ENCODE data around the gene TPSG1. TPM values are rescaled to one million over a fixed set of nuclear protein-coding genes. Genes with fewer than 3 reads are reported as not detected.

TPSG1 gene
- total and polyA plus RNA-seq, 10 of the 15 experiments (the other 5 are each of a cell fraction or from before 2014, with no cell fraction given): not detected

DNA sequence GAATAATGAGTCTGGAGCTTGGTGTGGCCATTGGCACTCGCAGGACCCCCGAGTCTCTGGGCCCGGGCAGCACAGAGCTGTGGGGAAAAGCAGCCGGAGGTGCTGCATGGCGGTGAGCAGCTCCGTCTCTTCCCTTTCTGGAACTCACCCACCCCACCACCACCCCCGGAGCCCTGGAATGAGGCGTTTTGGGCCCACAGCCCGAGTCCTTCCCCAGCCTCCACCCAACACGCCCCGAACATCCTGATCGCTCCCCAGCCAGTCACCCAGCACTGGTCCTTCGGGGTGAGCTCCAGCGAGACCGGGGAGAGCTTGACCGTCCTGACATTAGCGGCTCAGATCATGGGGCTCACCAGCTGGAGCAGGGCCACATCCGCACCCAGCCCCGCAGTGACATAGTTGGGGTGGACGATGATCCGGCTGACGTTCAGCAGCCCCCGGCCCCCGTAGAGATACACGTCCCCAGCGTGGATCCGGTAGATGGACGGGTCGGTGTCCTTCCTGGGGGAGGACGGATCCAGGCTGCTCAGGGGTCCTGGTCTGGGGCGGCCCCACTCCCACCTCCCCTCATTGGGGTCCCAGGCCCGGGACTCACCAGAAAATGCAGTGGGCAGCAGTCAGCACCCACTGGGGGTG lies 37.3 kb upstream of the TPSG1 start (continued):
- TF ChIP-seq, protein P1, sequence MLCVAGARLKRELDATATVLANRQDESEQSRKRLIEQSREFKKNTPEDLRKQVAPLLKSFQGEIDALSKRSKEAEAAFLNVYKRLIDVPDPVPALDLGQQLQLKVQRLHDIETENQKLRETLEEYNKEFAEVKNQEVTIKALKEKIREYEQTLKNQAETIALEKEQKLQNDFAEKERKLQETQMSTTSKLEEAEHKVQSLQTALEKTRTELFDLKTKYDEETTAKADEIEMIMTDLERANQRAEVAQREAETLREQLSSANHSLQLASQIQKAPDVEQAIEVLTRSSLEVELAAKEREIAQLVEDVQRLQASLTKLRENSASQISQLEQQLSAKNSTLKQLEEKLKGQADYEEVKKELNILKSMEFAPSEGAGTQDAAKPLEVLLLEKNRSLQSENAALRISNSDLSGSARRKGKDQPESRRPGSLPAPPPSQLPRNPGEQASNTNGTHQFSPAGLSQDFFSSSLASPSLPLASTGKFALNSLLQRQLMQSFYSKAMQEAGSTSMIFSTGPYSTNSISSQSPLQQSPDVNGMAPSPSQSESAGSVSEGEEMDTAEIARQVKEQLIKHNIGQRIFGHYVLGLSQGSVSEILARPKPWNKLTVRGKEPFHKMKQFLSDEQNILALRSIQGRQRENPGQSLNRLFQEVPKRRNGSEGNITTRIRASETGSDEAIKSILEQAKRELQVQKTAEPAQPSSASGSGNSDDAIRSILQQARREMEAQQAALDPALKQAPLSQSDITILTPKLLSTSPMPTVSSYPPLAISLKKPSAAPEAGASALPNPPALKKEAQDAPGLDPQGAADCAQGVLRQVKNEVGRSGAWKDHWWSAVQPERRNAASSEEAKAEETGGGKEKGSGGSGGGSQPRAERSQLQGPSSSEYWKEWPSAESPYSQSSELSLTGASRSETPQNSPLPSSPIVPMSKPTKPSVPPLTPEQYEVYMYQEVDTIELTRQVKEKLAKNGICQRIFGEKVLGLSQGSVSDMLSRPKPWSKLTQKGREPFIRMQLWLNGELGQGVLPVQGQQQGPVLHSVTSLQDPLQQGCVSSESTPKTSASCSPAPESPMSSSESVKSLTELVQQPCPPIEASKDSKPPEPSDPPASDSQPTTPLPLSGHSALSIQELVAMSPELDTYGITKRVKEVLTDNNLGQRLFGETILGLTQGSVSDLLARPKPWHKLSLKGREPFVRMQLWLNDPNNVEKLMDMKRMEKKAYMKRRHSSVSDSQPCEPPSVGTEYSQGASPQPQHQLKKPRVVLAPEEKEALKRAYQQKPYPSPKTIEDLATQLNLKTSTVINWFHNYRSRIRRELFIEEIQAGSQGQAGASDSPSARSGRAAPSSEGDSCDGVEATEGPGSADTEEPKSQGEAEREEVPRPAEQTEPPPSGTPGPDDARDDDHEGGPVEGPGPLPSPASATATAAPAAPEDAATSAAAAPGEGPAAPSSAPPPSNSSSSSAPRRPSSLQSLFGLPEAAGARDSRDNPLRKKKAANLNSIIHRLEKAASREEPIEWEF (IDR thresholded peaks at IDR 0.05; ENCODE audit: insufficient replicate concordance, low read depth, low read length): no peak
- TF ChIP-seq CEBPB (IDR thresholded peaks at IDR 0.05; ENCODE audit: borderline replicate concordance in 1 of 2, low read depth in 2 of 2, low read length in 2 of 2) (no peak), TCF12 (IDR thresholded peaks at IDR 0.05; ENCODE audit: low read depth, low read length) (no peak), JUNB (IDR thresholded peaks at IDR 0.05) (no peak), HDAC6 (IDR thresholded peaks at IDR 0.05; ENCODE audit: unreplicated experiment) (no peak), TCF7 (IDR thresholded peaks at IDR 0.05; ENCODE audit: borderline replicate concordance) (no peak)

All from GM12878 (cell line).